Glomerular endothelial cell (primary cell): ENCODE measurements around the gene PRPF38A. TPM values are rescaled to one million over a fixed set of nuclear protein-coding genes. Genes with fewer than 3 reads are reported as not detected.

ENCODE experiments used
- DNase-seq: peaks from one replicate; pipeline ENCODE4 v3.0.0-alpha.2; 2011; ENCODE audit warnings: low read depth, low spot score; ENCODE audit errors: extremely low read depth
- total RNA-seq: library from RNA; depleted of rRNA; stranded (reverse); fragments of >200 nt; gene quantifications from 2 replicates; pipeline ENCODE4 v1.2.3, GENCODE V29; 2015

The PRPF38A gene
- total RNA-seq, 1 donor from 2014 or later = 12.1 TPM

- no peak for DNase-seq
These were observed 51.3 kb downstream of the PRPF38A start for GRCh38 chr1:52455686-52456085.

DNA sequence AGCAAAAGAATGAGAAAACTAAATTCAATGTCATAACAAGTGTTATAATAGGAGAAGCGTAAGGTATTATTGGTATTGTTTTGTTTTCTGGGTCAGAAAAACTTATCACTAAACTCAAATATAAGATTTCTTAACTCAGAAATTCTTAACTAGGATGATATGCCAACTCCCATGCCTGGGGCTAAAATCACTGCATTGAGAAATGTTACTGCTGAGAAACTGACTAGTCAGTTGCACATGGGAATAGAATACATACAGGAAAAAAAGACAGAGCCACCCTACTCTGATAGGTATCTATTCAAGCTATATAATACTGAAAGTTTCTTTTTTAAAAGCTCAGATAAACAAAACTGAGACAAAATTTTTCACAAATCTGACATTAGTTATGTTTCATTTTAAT lies 56.3 kb downstream of the PRPF38A start:
- DNase-seq = no peak

DNA sequence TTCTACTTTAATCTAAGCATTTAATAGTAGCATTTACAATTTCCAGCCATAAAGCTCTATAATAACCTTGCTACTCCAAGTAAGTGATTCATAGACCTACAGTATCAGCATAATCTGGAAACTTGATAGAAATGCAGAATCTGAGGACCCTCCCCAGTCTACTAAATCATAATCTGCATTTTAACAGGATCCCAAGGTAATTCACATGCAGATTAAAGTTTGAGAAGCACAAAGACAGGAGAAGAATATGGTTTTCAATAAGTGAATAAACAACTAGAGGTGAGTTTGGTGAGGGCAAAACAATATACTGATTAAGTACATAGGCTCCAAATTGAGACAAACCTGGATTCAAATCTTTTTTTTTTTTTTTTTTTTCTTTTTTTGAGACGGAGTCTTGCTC lies 57.4 kb downstream of the PRPF38A start:
- DNase-seq = no peak

GRCh38 chr1:52463891-52464290 lies 59.5 kb downstream of the PRPF38A start:
- no peak for DNase-seq

- DNase-seq = no peak
These were observed 64.7 kb downstream of the PRPF38A start for GRCh38 chr1:52469108-52469507.

Other genes starting within 250 kb of the PRPF38A start
- gene CC2D1B, start 38.4 kb upstream of the PRPF38A start, total RNA-seq = 27.5 and 38.1 TPM in 2 replicates
- 1.6 and 3.3 TPM in 2 replicates for gene ORC1, start 179 bp upstream of the PRPF38A start, total RNA-seq
- gene TUT4, start 148.5 kb downstream of the PRPF38A start, total RNA-seq = 26.2 and 33.1 TPM in 2 replicates
- 19.5 and 36.8 TPM in 2 replicates for gene GPX7, start 197.8 kb downstream of the PRPF38A start, total RNA-seq
- not detected in 2 replicates for gene SHISAL2A, start 228.6 kb downstream of the PRPF38A start, total RNA-seq